Measurements from ENCODE around the gene MIPOL1.
A peak's percentile ranks its signal among the peaks of the same experiment; 100 is the strongest.
"Not testable (repeated sequence)": the region's sequence is repeated elsewhere in the genome, so short reads cannot be mapped to it uniquely, and the experiment has no call there.

MIPOL1 gene

DNA sequence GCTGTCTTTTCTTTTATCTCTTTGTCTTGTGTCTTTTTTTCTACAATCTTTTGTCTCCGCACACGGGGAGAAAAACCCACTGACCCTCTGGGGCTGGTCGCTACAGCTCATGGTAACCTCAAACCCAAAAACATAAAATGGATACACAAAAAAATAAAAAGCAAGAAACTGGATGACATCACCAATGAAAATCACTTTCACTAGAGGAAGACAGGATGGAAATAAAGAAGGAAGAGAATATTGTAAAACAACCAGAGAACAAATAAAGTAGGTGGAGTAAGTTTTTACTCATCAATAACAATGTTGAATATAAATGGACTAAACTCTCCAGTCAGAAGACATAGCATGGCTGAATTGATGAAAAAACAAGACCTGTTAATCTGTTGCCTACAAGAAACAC is 17.6 kb downstream of the MIPOL1 start:
- no peak for DNase-seq (ENCODE audit: extremely low read depth, insufficient read length)
- TF ChIP-seq, protein P1, sequence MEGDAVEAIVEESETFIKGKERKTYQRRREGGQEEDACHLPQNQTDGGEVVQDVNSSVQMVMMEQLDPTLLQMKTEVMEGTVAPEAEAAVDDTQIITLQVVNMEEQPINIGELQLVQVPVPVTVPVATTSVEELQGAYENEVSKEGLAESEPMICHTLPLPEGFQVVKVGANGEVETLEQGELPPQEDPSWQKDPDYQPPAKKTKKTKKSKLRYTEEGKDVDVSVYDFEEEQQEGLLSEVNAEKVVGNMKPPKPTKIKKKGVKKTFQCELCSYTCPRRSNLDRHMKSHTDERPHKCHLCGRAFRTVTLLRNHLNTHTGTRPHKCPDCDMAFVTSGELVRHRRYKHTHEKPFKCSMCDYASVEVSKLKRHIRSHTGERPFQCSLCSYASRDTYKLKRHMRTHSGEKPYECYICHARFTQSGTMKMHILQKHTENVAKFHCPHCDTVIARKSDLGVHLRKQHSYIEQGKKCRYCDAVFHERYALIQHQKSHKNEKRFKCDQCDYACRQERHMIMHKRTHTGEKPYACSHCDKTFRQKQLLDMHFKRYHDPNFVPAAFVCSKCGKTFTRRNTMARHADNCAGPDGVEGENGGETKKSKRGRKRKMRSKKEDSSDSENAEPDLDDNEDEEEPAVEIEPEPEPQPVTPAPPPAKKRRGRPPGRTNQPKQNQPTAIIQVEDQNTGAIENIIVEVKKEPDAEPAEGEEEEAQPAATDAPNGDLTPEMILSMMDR (IDR thresholded peaks at IDR 0.05; ENCODE audit: insufficient read depth, low read length, poor library complexity, severe bottlenecking), result no peak
- H3K36me3 ChIP-seq (ENCODE audit: control insufficient read depth, insufficient read depth, low read length), result no peaks in the 10 kb centered on the region

GRCh38 chr14:37221073-37221472 is 23.3 kb downstream of the MIPOL1 start:
- Histone ChIP-seq H3K4me3 (replicated peaks; ENCODE audit: low read depth, low read length) (no peak overlapping the region), H3K27me3 (replicated peaks; ENCODE audit: control insufficient read depth, insufficient read depth, low read length) (no peaks in the 10 kb centered on the region), H3K36me3 (ENCODE audit: control insufficient read depth, insufficient read depth, low read length) (no peaks in the 10 kb centered on the region)
- TF ChIP-seq, protein P1 (IDR thresholded peaks at IDR 0.05; ENCODE audit: insufficient read depth, low read length, poor library complexity, severe bottlenecking), result no peak
- no peak for DNase-seq (ENCODE audit: extremely low read depth, insufficient read length)

More for the DNA sequence above, 17.6 kb downstream of the MIPOL1 start:
- H3K27me3 ChIP-seq (replicated peaks; ENCODE audit: control insufficient read depth, insufficient read depth, low read length), result no peaks in the 10 kb centered on the region
- no peak overlapping the region for H3K4me3 ChIP-seq (replicated peaks; ENCODE audit: low read depth, low read length)

GRCh38 chr14:37223947-37224474 is 26.3 kb downstream of the MIPOL1 start:
- Histone ChIP-seq H3K27me3 (replicated peaks; ENCODE audit: control insufficient read depth, insufficient read depth, low read length) (no peaks in the 10 kb centered on the region), H3K36me3 (ENCODE audit: control insufficient read depth, insufficient read depth, low read length) (no peaks in the 10 kb centered on the region), H3K4me3 (replicated peaks; ENCODE audit: low read depth, low read length) (no peak overlapping the region)
- TF ChIP-seq, protein P1 (IDR thresholded peaks at IDR 0.05; ENCODE audit: insufficient read depth, low read length, poor library complexity, severe bottlenecking), result no peak
- no peak for DNase-seq (ENCODE audit: extremely low read depth, insufficient read length)

DNA sequence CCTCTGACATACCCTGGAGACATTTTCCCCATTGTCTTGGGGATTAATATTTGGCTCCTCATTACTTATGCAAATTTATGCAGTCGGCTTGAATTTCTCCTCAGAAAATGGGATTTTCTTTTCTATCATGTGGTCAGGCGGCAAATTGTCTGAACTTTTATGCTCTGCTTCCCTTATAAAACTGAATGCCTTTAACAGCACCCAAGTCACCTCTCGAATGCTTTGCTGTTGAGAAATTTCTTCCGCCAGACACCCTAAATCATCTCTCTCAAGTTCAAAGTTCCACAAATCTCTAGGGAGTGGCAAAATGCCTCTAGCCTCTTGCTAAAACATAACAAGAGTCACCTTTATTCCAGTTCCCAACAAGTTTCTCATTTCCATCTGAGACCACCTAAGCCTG is 27.9 kb downstream of the MIPOL1 start:
- H3K4me3 ChIP-seq (replicated peaks; ENCODE audit: low read depth, low read length); H3K27me3 ChIP-seq (replicated peaks; ENCODE audit: control insufficient read depth, insufficient read depth, low read length); H3K36me3 ChIP-seq (ENCODE audit: control insufficient read depth, insufficient read depth, low read length); DNase-seq (ENCODE audit: extremely low read depth, insufficient read length): not testable (repeated sequence)

GRCh38 chr14:37230551-37231194 is 32.9 kb downstream of the MIPOL1 start:
- TF ChIP-seq, protein P1 (IDR thresholded peaks at IDR 0.05; ENCODE audit: insufficient read depth, low read length, poor library complexity, severe bottlenecking), result peak; percentile 66
- H3K27me3 ChIP-seq (replicated peaks; ENCODE audit: control insufficient read depth, insufficient read depth, low read length), result no peaks in the 10 kb centered on the region
- DNase-seq (ENCODE audit: extremely low read depth, insufficient read length), result no peak
- no peak overlapping the region for H3K4me3 ChIP-seq (replicated peaks; ENCODE audit: low read depth, low read length)
- no peaks in the 10 kb centered on the region for H3K36me3 ChIP-seq (ENCODE audit: control insufficient read depth, insufficient read depth, low read length)

- TF ChIP-seq, protein P1 (IDR thresholded peaks at IDR 0.05; ENCODE audit: insufficient read depth, low read length, poor library complexity, severe bottlenecking), result peak; percentile 66
- Histone ChIP-seq H3K36me3 (ENCODE audit: control insufficient read depth, insufficient read depth, low read length) (no peaks in the 10 kb centered on the region), H3K4me3 (replicated peaks; ENCODE audit: low read depth, low read length) (no peak overlapping the region), H3K27me3 (replicated peaks; ENCODE audit: control insufficient read depth, insufficient read depth, low read length) (no peaks in the 10 kb centered on the region)
- DNase-seq (ENCODE audit: extremely low read depth, insufficient read length), result no peak
Measured at GRCh38 chr14:37232907-37233481, 35.3 kb downstream of the MIPOL1 start.
